NCI-H2171 (cell line): ENCODE results near the gene VTN.
"Not testable (repeated sequence)": the region's sequence is repeated elsewhere in the genome, so short reads cannot be mapped to it uniquely, and the experiment has no call there.

Experiments
- DNase-seq: peaks from one replicate; lab custom pipeline; 2025; lab: John Stamatoyannopoulos, UW

VTN gene

GRCh38 chr17:28342313-28342712 lies 27.8 kb downstream of the VTN start:
- DNase-seq, result no peak

GRCh38 chr17:28341516-28341915 lies 28.6 kb downstream of the VTN start:
- no peak for DNase-seq

GRCh38 chr17:28340374-28340773 lies 29.7 kb downstream of the VTN start:
- no peak for DNase-seq

DNA sequence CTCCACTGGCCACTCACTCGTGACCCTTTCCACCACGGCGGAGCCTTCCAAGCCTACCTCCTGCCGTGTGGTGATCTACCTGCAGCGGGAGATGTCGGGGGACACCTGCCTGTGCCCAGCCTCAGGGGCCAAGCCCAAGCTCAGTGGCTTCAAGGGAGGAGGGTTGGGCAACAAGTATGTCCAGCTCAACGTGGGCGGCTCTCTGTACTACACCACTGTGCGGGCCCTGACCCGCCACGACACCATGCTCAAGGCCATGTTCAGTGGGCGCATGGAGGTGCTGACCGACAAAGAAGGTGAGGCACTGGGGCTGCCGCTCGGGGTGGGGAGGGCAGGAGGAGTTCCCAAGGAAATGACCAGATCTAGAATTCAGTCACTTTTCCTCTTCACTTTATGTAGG lies 30.7 kb downstream of the VTN start:
- DNase-seq, result no peak

DNA sequence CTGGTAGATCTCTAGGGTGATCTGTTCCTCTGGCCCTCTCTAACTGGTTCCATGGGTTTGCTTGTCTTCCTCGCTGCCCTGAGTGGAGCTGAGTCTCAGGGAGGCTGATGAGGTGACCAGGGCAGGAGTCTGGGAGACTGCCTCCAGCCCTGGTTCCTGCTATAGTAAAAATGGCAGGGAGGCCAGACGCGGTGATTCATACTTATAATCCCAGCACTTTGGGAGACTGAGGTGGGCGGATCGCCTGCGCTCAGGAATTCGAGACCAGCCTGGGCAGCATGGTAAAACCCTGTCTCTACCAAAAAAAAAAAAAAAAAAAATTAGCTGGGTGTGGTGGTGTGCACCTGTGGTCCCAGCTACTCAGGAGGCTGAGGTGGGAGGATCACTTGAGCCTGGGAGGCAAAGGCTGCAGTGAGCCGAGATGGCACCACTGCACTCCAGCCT lies 31.3 kb downstream of the VTN start:
- not testable (repeated sequence) for DNase-seq

GRCh38 chr17:28338056-28338768 lies 31.9 kb downstream of the VTN start:
- DNase-seq, result no peak

DNA sequence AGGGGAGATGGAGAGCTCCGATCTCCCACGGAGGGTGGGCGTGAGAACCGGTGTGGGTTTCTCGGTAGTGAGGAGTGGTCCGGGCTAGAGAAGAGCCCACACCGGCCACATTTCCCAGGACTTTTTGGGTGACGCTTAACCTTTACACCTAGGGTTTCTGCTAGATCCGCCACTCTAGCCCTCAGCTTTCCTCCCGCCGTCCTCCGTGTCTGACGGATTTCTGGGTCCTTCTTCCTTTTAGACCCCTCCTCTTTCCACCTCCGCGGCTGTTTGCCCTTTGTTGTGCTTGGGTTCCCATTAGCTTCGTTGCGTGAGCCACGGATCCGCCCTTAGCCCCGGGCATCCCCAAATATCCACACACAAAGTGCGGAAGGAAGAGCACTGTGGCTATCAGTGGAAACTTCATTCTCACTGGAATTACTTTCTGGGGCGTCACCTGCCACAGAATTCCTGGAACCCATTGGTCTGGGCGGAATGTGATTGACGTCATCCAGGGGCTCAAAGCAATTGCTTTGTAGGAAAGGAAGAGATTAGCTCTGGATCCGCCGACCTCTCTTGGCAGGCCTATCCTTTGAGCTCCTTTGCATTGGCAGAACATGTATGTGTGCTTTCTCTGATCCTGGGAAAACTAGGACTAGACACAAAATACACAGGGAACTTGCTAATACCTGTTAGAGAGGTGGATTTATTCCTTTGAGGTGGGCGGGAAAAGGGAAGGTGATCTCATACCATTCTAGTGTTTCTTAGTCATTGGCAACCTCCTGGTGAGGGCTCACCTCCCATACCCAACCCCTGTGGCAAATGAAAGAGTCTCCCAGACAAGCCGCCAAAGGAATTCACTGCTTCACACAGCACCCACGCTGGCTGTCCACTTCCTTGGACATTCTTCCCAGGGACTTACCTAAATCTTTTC lies 33.9 kb downstream of the VTN start:
- peak; percentile 37 for DNase-seq

DNA sequence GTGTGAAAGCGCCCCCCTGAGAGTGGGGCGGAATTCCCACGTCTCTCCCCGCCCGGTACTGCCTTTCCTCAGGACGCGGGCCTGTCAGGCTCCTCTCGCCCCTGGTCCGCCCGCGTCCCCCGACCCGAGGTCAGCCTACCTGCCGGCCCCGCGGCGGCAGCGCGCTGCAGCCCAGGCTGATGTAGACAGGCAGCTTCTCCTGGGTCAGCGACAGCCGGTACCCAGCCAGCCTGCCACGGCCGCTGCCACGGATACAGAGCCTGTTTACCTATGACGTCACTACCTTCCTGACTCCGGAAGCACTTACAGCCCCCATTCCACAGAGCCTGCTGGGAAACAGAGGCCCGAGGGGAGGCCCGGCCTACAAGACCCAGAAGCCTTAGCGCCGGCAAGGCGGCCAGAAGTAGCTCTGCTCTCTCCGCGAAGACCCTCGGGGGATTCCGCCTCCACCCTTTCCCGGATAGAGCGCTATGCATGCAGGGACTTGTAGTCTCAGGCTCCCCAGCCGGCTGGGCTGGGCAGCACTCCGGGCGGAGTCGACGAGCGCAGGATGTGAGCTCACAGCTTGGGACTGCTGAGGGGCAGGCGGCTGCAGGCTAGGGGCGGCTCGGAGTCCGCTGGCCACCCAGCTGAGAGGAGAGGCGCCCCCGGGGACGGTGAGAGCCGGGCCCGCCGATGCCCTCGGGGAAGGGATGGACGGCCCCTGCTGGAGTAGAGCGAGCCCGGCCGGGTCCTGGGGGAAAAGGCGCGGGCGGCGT lies 34.7 kb downstream of the VTN start, which contains the start of the genes IFT20 and TNFAIP1:
Gene IFT20, minus strand, starts transcription at position 272 of the 758 bp plus-strand sequence. CDS start 3,487 bp downstream, outside the sequence.
Gene TNFAIP1, plus strand, starts transcription at position 561 of the 758 bp plus-strand sequence. CDS start 3,761 bp downstream, outside the sequence.
- peak; percentile 99 for DNase-seq

GRCh38 chr17:28334666-28335200 lies 35.4 kb downstream of the VTN start:
- DNase-seq, result no peak

DNA sequence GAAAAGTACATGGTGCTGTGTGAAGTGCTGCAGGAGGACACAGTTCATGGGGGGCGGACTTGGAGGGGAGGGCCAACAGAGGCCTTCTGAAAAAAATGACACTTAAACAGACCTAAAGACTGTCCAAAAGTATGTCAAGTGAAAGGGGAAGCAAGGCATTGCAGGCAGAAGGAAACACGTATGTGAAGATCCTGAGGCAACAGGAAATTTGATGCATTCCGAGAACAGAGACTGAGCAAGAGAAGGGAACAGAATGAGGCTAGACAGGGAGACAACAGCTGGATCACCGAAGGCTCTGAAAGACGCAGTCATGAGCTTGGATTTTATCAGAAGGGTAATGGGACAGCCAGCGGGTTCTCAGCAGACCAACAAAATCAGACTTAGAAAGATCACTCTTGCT lies 35.9 kb downstream of the VTN start:
- no peak for DNase-seq

- DNase-seq, result no peak
Measured at GRCh38 chr17:28333083-28333746, 36.9 kb downstream of the VTN start.

DNA sequence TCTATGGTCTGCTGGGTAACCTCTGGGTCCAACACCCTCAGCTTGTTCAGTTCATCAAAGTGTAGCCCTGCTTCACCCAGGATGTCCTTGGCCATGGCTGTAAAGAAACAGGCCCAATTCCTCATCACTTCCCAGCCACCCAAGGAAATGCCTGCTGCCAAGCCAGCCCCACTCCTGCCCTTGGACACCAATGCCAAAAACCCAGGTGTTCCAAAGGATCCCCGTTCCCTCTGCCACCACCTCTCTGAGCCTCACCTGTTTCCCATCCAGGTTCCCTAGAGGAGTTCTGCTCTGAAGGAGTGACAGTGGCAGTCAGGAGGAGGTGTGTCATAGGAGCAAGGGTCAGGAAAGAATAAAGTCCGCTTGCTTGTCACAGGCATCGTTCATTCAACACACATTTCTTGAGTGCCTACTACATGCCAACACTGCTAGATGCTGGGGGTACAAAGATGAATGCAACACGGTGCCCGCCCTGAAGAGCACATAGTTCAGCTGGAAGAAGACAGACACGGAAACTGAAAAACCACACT lies 38.2 kb downstream of the VTN start:
- no peak for DNase-seq

DNA sequence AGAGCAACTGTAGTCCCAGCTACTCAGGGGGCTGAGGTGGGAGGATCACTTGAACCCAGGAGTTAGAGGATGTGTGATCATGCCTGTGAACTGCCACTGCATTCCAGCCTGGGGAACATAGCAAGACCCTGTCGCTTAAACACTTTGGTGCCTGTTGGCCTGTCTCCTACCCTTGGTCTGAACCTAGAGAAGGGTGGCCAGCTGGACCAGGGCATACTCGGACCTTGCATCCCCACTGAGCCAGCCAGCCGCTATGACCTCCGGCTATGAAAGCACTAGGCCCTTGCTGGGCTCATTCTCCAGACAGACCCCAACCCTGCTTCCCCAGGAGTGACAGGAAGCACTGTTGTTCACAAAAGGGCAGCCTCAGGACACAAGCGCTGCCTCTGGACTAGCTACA lies 39.4 kb downstream of the VTN start:
- DNase-seq, result no peak

GRCh38 chr17:28328325-28328724 lies 41.8 kb downstream of the VTN start:
- no peak for DNase-seq

DNA sequence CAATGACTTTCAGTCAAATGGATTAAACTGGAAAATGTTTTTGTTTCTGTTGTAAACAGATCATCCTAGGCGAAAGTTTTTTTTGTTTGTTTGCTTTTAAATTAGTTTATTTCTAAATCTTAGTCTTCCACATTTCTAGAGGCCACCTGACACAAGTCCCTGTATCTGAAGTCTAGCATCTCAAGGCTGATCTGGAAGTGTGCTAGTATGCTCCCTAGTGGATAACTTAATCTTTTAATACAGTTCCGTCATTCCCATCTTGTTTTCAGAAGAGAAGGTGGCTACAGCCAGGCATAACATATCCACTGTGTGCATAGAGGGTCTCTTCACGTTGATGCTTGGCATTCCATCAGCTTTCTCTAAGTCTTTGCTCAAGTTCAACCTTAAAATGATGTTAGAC lies 42.4 kb downstream of the VTN start:
- DNase-seq, result no peak

DNA sequence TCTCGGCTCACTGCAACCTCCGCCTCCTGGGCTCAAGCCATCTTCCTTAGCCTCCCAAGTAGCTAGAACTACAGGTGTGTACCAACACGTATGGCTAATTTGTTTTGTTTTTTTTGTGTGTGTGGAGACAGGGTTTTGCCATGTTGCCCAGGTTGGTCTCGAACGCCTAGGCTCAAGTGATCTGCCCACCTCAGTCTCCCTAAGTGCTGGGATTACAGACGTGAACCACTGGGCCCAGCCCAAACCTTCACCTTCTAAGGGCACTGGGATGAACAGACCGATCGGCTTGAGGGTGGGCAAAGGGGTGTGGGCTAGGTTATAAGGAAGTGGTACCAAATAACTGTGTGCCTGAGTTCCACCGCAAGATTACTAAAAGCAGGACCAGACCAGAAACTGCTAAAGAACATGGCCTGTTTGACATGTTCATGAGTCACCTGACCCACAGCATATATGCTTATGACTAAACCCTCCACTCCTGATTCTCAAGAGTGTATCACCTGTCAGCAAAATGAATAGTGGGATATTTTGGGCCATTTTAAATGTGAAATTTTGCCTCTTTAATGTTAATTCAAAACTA lies 43.0 kb downstream of the VTN start:
- no peak for DNase-seq

GRCh38 chr17:28326114-28326513 lies 44.0 kb downstream of the VTN start:
- DNase-seq, result no peak

GRCh38 chr17:28325211-28325610 lies 44.9 kb downstream of the VTN start:
- no peak for DNase-seq

GRCh38 chr17:28324781-28325180 lies 45.3 kb downstream of the VTN start:
- DNase-seq, result no peak

DNA sequence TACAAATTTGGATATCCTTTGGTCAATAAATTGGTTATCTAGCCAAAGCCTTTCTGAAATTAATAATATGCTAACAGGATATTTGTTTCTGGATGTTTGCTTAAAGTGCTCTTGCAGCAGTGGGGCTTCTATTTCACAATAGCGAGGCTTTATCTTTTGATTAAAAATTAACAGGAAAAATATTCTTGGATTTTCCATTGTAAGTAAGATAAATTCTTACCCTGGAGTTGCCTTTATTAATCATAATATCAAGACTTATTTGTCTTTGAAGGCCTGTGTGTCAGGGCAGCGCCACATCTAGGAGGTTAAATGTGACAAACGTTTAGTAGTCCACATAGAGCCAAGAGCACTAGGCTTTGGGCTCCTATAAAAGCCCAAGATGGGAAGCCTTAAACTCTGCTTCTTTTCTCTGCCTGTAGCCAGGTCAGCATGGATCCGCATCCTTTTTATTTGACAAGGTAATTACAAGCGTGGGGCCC lies 45.8 kb downstream of the VTN start:
- DNase-seq, result no peak
